Liver (tissue), 9 donors: ENCODE results near the gene OSBP2. TPM values are rescaled to one million over a fixed set of nuclear protein-coding genes. Genes with fewer than 3 reads are reported as not detected.
"Not testable (repeated sequence)": the region's sequence is repeated elsewhere in the genome, so short reads cannot be mapped to it uniquely, and the experiment has no call there.

Experiments
- DNase-seq: peaks from one replicate; pipeline ENCODE4 v3.0.0-alpha.2; 2017; ENCODE audit warnings: low spot score
- H3K27ac ChIP-seq, 2 donors: one replicate each; pipeline ENCODE4 v1.7.0; 2013; ENCODE audit warnings: inconsistent platforms in 2 of 2, low read length in 2 of 2, control low read depth in 1 of 2, low read depth in 1 of 2, mild to moderate bottlenecking in 1 of 2
- H3K27me3 ChIP-seq, 4 donors: one replicate each; pipeline versions ENCODE4 v1.6.1 to v1.7.0; 2013; ENCODE audit warnings: low read length in 3 of 4, inconsistent platforms in 1 of 4, mild to moderate bottlenecking in 1 of 4, moderate library complexity in 1 of 4; ENCODE audit not compliant: control insufficient read depth in 4 of 4, insufficient read depth in 4 of 4
- H3K36me3 ChIP-seq, 4 donors: one replicate each; pipeline versions ENCODE4 v1.6.1 to v1.7.0; 2013; ENCODE audit warnings: low read length in 3 of 4, mild to moderate bottlenecking in 3 of 4, low read depth in 1 of 4, moderate library complexity in 1 of 4; ENCODE audit not compliant: control insufficient read depth in 4 of 4, insufficient read depth in 3 of 4
- H3K4me1 ChIP-seq, 4 donors: one replicate each; pipeline versions ENCODE4 v1.6.1 to v1.7.0; 2013; ENCODE audit warnings: low read length in 3 of 4, mild to moderate bottlenecking in 3 of 4, moderate library complexity in 1 of 4; ENCODE audit not compliant: control insufficient read depth in 4 of 4, insufficient read depth in 4 of 4
- H3K4me3 ChIP-seq, 3 donors: one replicate each; pipeline versions ENCODE4 v1.6.1 to v1.7.0; 2013; ENCODE audit warnings: low read length in 3 of 3, control low read depth in 1 of 3, low read depth in 1 of 3, mild to moderate bottlenecking in 1 of 3
- H3K9ac ChIP-seq, 2 donors: one replicate each; pipeline ENCODE4 v1.7.0; 2013; ENCODE audit warnings: low read length in 2 of 2, mild to moderate bottlenecking in 2 of 2, moderate library complexity in 2 of 2, control low read depth in 1 of 2, low read depth in 1 of 2
- H3K9me3 ChIP-seq, 4 donors: one replicate each; pipeline versions ENCODE4 v1.6.1 to v1.7.0; 2013; ENCODE audit warnings: low read length in 3 of 4; ENCODE audit not compliant: control insufficient read depth in 4 of 4
- EGR1 ChIP-seq, 2 donors: IDR thresholded peaks; 2 replicates each; pipeline ENCODE4 v1.6.1; 2016 to 2018; ENCODE audit warnings: antibody characterized with exemption in 2 of 2, low read depth in 2 of 2
- FOXA1 ChIP-seq: IDR thresholded peaks from 2 replicates; pipeline ENCODE4 v1.6.1; 2016; ENCODE audit warnings: antibody characterized with exemption
- FOXA2 ChIP-seq: IDR thresholded peaks from 2 replicates; pipeline ENCODE4 v1.6.1; 2016; ENCODE audit warnings: antibody characterized with exemption
- GABPA ChIP-seq, 2 donors: IDR thresholded peaks in 1 of 2; conservative IDR thresholded peaks in 1 of 2; 2 replicates each; pipeline ENCODE4 v1.6.1; 2016; ENCODE audit warnings: antibody characterized with exemption in 2 of 2, mild to moderate bottlenecking in 1 of 2, moderate library complexity in 1 of 2
- HNF4A ChIP-seq, 2 donors: conservative IDR thresholded peaks; 2 replicates each; pipeline ENCODE4 v1.6.1; 2016; ENCODE audit warnings: antibody characterized with exemption in 2 of 2, mild to moderate bottlenecking in 2 of 2
- JUND ChIP-seq, 2 donors: IDR thresholded peaks; 2 replicates each; pipeline ENCODE4 v1.6.1; 2016; ENCODE audit warnings: antibody characterized with exemption in 2 of 2
- NR2F2 ChIP-seq: IDR thresholded peaks from 2 replicates; pipeline ENCODE4 v1.6.1; 2016; ENCODE audit warnings: antibody characterized with exemption
- RAD21 ChIP-seq, 2 donors: IDR thresholded peaks; 2 replicates each; pipeline ENCODE4 v1.6.1; 2016; ENCODE audit warnings: antibody characterized with exemption in 2 of 2, mild to moderate bottlenecking in 2 of 2
- RXRA ChIP-seq, 2 donors: IDR thresholded peaks; 2 replicates each; pipeline ENCODE4 v1.6.1; 2017 to 2018; ENCODE audit warnings: antibody characterized with exemption in 2 of 2, mild to moderate bottlenecking in 1 of 2
- SP1 ChIP-seq: IDR thresholded peaks from 2 replicates; pipeline ENCODE4 v1.6.1; 2018; ENCODE audit warnings: antibody characterized with exemption, mild to moderate bottlenecking
- TAF1 ChIP-seq: conservative IDR thresholded peaks from 2 replicates; pipeline ENCODE4 v1.6.1; 2016; ENCODE audit warnings: antibody characterized with exemption, mild to moderate bottlenecking
- WGBS: extraction: QIAGEN DNeasy Blood & Tissue Kit; methylation state at CpG from one replicate; pipeline ENCODE4 v1.1.7; 2013; 5-methylcytosine and 5-hydroxymethylcytosine counted together
- polyA plus RNA-seq, 2 donors: library from polyadenylated mRNA; stranded (reverse) in 1 of 2; unstranded in 1 of 2; fragments of 200-250 nt in 1 of 2; fragments of >200 nt in 1 of 2; fragmentation: Nextera tagmentation in 1 of 2; extraction: Ambion mirVana in 1 of 2; gene quantifications; one replicate each; pipeline versions ENCODE4 v1.2.1 to v1.2.3, GENCODE V29; 2013 to 2015
- total RNA-seq, 2 donors: library from RNA; depleted of rRNA; stranded (reverse); fragments of >200 nt; gene quantifications; one replicate each; pipeline ENCODE4 v1.2.3, GENCODE V29; 2014
- TF ChIP-seq, protein P1 (sequence below): IDR thresholded peaks from 2 replicates; pipeline ENCODE4 v1.6.1; 2016; ENCODE audit warnings: antibody characterized with exemption, mild to moderate bottlenecking
- TF ChIP-seq, protein P2 (sequence below): IDR thresholded peaks from 2 replicates; pipeline ENCODE4 v1.6.1; 2016; ENCODE audit warnings: antibody characterized with exemption
- TF ChIP-seq, protein P3 (sequence below): fragments of 150-350 bp; IDR thresholded peaks from 2 replicates; pipeline ENCODE4 v1.5.1; 2017; ENCODE audit warnings: improper control_type of control experiment, low read depth, low read length; ENCODE audit not compliant: missing input control
- TF ChIP-seq, protein P4 (sequence below): IDR thresholded peaks from 2 replicates; pipeline ENCODE4 v1.6.1; 2016; ENCODE audit warnings: antibody characterized with exemption
- donor health status: healthy.
- donor health status: healthy.
- donor health status: healthy.
- donor health status: healthy.
- donor health status: healthy.

OSBP2 gene
- total and polyA plus RNA-seq, 4 donors, result 0.43 to 192 (median 0.86) TPM

DNA sequence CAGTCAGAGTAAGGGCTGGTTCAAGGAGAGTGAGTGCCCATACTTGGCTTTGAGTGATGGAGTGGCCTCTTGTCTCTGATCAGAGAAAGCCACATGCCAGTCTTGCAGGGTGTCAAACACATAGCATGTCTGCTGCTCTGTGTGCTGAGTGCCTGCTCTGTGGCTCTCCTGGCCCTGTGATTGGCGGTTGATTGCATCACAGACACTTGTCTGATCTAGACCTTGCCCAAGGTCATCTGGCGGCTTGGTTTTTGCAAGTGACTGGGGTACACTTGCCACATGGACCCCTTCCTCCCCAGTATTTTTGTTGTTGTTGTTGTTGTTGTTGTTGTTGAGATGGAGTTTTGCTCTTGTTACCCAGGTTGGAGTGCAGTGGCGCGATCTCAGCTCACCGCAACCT lies 10.3 kb downstream of the OSBP2 start (continued):
- no peak for TF ChIP-seq HNF4A (conservative IDR thresholded peaks at IDR 0.05)
- TF ChIP-seq SP1, result no peak
- TF ChIP-seq JUND (IDR thresholded peaks at IDR 0.05), result no peak

DNA sequence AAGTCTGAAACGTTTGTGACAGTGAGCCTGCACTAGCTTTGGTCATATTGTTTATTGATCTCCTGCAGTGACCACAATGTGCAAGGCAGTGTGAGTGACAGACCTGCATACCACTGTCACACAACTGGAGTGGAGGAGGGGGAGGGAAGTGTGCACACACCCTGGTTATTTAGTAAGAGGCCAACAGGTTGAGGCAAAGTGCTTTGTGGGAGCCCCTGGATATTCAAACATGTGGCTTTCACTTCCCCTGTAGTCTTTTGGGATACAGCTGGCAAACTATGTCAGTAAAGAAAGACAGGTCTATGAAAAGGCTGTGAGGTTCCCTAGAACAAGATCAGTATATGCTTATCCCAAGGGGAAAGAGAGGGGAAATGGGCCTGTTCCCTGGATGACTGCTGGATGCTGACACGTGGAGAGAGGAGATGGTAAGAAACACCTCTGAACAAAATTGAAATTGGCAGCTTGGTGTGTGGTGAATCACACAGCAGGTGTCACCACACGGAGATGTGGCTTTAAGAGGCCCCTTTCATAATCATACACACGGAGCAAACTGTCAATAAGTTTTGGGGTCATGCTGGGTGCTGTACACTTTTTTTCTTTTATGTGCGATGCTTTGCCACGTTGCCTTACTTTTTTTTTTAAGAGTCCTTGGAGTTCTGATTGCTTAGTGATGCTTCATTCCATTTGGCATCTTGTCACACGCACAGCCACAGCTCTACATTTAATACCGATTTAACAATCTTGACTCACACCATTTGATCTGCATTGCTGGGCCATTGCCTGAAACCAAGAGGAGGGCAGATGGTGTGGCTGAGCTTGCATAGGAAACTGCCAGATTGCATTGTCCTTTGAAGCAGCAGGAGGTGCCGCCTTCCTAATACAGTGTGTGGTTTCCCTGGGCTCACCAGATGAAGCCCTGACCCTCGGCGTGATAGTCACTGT lies 11.3 kb downstream of the OSBP2 start:
- no peak overlapping the region for H3K27ac ChIP-seq
- WGBS, result 72% methylated on average over 11 of the region's 11 CpGs
- H3K36me3 ChIP-seq, result no peaks in the 10 kb centered on the region
- H3K9ac ChIP-seq, result no peak overlapping the region
- no peak overlapping the region for H3K4me3 ChIP-seq
- no peak for TF ChIP-seq RXRA (IDR thresholded peaks at IDR 0.05)
- no peak for TF ChIP-seq JUND (IDR thresholded peaks at IDR 0.05)
- TF ChIP-seq FOXA1, result no peak
- no peak for TF ChIP-seq EGR1 (IDR thresholded peaks at IDR 0.05; ENCODE audit: low read depth in 2 of 2)
- TF ChIP-seq, protein P1, sequence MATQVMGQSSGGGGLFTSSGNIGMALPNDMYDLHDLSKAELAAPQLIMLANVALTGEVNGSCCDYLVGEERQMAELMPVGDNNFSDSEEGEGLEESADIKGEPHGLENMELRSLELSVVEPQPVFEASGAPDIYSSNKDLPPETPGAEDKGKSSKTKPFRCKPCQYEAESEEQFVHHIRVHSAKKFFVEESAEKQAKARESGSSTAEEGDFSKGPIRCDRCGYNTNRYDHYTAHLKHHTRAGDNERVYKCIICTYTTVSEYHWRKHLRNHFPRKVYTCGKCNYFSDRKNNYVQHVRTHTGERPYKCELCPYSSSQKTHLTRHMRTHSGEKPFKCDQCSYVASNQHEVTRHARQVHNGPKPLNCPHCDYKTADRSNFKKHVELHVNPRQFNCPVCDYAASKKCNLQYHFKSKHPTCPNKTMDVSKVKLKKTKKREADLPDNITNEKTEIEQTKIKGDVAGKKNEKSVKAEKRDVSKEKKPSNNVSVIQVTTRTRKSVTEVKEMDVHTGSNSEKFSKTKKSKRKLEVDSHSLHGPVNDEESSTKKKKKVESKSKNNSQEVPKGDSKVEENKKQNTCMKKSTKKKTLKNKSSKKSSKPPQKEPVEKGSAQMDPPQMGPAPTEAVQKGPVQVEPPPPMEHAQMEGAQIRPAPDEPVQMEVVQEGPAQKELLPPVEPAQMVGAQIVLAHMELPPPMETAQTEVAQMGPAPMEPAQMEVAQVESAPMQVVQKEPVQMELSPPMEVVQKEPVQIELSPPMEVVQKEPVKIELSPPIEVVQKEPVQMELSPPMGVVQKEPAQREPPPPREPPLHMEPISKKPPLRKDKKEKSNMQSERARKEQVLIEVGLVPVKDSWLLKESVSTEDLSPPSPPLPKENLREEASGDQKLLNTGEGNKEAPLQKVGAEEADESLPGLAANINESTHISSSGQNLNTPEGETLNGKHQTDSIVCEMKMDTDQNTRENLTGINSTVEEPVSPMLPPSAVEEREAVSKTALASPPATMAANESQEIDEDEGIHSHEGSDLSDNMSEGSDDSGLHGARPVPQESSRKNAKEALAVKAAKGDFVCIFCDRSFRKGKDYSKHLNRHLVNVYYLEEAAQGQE, result no peak
- no peak for TF ChIP-seq TAF1
- no peak for TF ChIP-seq GABPA (IDR thresholded peaks at IDR 0.05 in 1 of 2, conservative IDR thresholded peaks at IDR 0.05 in 1 of 2)
- no peak for TF ChIP-seq FOXA2
- TF ChIP-seq RAD21 (IDR thresholded peaks at IDR 0.05), result no peak
- TF ChIP-seq, protein P2, sequence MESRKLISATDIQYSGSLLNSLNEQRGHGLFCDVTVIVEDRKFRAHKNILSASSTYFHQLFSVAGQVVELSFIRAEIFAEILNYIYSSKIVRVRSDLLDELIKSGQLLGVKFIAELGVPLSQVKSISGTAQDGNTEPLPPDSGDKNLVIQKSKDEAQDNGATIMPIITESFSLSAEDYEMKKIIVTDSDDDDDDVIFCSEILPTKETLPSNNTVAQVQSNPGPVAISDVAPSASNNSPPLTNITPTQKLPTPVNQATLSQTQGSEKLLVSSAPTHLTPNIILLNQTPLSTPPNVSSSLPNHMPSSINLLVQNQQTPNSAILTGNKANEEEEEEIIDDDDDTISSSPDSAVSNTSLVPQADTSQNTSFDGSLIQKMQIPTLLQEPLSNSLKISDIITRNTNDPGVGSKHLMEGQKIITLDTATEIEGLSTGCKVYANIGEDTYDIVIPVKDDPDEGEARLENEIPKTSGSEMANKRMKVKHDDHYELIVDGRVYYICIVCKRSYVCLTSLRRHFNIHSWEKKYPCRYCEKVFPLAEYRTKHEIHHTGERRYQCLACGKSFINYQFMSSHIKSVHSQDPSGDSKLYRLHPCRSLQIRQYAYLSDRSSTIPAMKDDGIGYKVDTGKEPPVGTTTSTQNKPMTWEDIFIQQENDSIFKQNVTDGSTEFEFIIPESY, result no peak
- TF ChIP-seq HNF4A (conservative IDR thresholded peaks at IDR 0.05), result no peak
- no peak for TF ChIP-seq SP1
- TF ChIP-seq, protein P3, sequence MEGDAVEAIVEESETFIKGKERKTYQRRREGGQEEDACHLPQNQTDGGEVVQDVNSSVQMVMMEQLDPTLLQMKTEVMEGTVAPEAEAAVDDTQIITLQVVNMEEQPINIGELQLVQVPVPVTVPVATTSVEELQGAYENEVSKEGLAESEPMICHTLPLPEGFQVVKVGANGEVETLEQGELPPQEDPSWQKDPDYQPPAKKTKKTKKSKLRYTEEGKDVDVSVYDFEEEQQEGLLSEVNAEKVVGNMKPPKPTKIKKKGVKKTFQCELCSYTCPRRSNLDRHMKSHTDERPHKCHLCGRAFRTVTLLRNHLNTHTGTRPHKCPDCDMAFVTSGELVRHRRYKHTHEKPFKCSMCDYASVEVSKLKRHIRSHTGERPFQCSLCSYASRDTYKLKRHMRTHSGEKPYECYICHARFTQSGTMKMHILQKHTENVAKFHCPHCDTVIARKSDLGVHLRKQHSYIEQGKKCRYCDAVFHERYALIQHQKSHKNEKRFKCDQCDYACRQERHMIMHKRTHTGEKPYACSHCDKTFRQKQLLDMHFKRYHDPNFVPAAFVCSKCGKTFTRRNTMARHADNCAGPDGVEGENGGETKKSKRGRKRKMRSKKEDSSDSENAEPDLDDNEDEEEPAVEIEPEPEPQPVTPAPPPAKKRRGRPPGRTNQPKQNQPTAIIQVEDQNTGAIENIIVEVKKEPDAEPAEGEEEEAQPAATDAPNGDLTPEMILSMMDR, result no peak
- no peak for TF ChIP-seq NR2F2
- TF ChIP-seq, protein P4, sequence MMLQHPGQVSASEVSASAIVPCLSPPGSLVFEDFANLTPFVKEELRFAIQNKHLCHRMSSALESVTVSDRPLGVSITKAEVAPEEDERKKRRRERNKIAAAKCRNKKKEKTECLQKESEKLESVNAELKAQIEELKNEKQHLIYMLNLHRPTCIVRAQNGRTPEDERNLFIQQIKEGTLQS, result no peak
- H3K9me3 ChIP-seq, result no peaks in the 10 kb centered on the region
- H3K4me1 ChIP-seq, result no peaks in the 10 kb centered on the region
- H3K27me3 ChIP-seq, result no peaks in the 10 kb centered on the region
- DNase-seq, result no peak

DNA sequence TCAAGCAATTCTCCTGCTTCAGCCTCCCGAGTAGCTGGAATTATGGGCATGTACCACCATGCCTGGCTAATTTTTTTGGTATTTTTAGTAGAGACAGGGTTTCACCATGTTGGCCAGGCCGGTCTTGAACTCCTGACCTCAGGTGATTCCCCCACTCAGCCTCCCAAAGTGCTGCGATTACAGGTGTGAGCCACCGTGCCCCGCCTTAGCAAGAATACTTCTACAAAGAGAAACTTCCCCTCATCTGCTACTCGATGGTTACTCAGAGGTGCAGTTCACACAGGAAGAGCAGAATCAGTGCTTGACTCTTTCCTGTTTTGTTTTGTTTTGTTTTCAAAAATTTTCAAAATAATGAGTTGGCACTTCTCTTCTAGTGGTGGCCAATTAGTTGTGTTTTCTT lies 15.3 kb downstream of the OSBP2 start:
- H3K9me3 ChIP-seq, H3K4me1 ChIP-seq, H3K27ac ChIP-seq, H3K27me3 ChIP-seq, DNase-seq, H3K4me3 ChIP-seq, H3K36me3 ChIP-seq, H3K9ac ChIP-seq: not testable (repeated sequence)
- WGBS, result 88% methylated on average over 6 of the region's 6 CpGs
